Lower leg skin (tissue), 4 donors: ENCODE measurements around the gene CLK1. TPM values are rescaled to one million over a fixed set of nuclear protein-coding genes. Genes with fewer than 3 reads are reported as not detected.
"Not testable (repeated sequence)": the region's sequence is repeated elsewhere in the genome, so short reads cannot be mapped to it uniquely, and the experiment has no call there.

Experiments
- DNase-seq, 2 donors: peaks; one replicate each; pipeline ENCODE4 v3.0.0-alpha.2; 2019; ENCODE audit warnings: low spot score in 2 of 2
- H3K4me3 ChIP-seq: fragments of 200-600 bp; sonication (generic); 2 replicates; pipeline ENCODE4 v1.5.1; 2017; ENCODE audit warnings: mild to moderate bottlenecking, low read depth; ENCODE audit not compliant: poor library complexity, severe bottlenecking
- CTCF ChIP-seq, 3 donors: fragments of 450-650 bp; IDR thresholded peaks; one replicate each; pipeline ENCODE4 v1.5.1; 2016; ENCODE audit warnings: antibody characterized with exemption in 3 of 3, mild to moderate bottlenecking in 3 of 3, moderate library complexity in 2 of 3
- POLR2A ChIP-seq, 2 donors: fragments of 450-650 bp; IDR thresholded peaks; one replicate each; pipeline ENCODE4 v1.6.1; 2016 to 2017; ENCODE audit warnings: antibody characterized with exemption in 2 of 2, mild to moderate bottlenecking in 1 of 2, moderate library complexity in 1 of 2
- WGBS, 2 donors: methylation state at CpG; one replicate each; pipeline ENCODE4 v1.1.5; 2018; 5-methylcytosine and 5-hydroxymethylcytosine counted together
- intact Hi-C: fragments of 100-400 bp; cut with DNase I; formaldehyde crosslinking; loops from one replicate; pipeline ENCODE4 v1.15.0; 2023; ENCODE audit warnings: low total_unique reads
- total RNA-seq, 4 donors: library from RNA; depleted of rRNA; stranded (reverse); fragments of >200 nt; gene quantifications; one replicate each; pipeline ENCODE4 v1.1.0, GENCODE V29; 2016

Gene CLK1
- total RNA-seq, 4 donors from 2014 or later = 86.0 to 307 (median 205) TPM

- peak within 1 kb of the TSS; percentile 72 for H3K4me3 ChIP-seq
- TF ChIP-seq CTCF (IDR thresholded peaks at IDR 0.05) = no peak
- TF ChIP-seq POLR2A (IDR thresholded peaks at IDR 0.05) = no peak
- 1% methylated on average over 50 of the region's 50 CpGs for WGBS, 2 donors
- peak; percentile 95 to 99 for DNase-seq
- intact Hi-C loops = no loop called here
These were observed 24.5 kb upstream of the CLK1 start, which contains the start of the genes NIF3L1 and PPIL3 for GRCh38 chr2:200888704-200889625. NIF3L1 (plus strand) TSS chr2:200889371; CDS start chr2:200891944, 2,573 bp downstream. PPIL3 (minus strand) TSS chr2:200889077; CDS start chr2:200887615, 1,462 bp downstream.

DNA sequence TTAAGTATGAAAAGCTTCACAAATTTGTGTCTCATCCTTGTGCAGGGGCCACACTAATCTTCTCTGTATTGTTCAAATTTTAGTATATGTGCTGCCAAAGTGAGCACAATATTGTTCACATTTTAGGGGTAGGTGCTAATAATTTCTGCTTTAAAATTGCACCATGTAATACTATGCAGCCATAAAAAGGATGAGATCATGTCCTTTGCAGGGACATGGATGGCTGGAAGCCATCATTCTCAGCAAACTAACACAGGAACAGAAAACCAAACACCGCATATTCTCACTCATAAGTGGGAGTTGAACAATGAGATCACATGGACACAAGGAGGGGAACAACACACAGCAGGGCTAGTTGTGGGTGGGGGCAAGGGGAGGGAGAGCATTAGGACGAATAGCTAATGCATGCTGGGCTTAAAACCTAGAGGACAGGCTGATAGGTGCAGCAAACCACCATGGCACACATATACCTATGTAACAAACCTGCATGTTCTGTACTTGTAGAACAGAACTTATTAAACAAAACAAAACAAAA, 17.3 kb upstream of the CLK1 start:
- intact Hi-C loops, H3K4me3 ChIP-seq, DNase-seq: not testable (repeated sequence)
- 82 to 87% methylated on average over 2 of the region's 2 CpGs for WGBS, 2 donors

DNA sequence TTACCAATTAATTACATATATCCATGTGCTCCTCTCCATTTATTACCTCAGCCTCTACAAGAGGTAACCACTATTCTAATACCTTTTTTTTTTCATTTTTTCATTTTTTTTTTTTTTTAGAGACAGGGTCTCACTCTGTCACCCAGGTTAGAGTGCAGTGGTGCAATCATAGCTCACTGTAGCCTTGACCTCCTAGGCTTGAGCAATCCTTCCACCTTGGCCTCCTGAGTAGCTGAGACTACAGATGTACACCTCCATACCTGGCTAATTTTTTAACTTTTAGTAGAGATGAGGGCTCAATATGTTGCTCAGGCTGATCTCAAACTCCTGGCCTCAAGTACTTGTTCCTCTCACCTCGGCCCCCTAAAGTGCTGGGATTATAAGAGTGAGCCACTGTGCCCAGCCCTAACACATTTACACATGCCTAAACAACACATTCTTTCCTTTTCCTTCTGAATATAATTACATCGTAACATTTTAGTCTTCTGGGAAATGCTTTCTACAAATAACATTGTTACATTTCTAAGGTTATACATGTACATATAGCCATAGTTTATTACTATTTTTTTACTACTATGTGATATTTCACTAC, 13.9 kb upstream of the CLK1 start:
- no peak for TF ChIP-seq CTCF (IDR thresholded peaks at IDR 0.05)
- no peak for TF ChIP-seq POLR2A (IDR thresholded peaks at IDR 0.05)
- no peak for DNase-seq
- 91 to 94% methylated on average over 2 of the region's 2 CpGs for WGBS, 2 donors
- H3K4me3 ChIP-seq = no peak overlapping the region
- intact Hi-C loops = no loop called here

DNA sequence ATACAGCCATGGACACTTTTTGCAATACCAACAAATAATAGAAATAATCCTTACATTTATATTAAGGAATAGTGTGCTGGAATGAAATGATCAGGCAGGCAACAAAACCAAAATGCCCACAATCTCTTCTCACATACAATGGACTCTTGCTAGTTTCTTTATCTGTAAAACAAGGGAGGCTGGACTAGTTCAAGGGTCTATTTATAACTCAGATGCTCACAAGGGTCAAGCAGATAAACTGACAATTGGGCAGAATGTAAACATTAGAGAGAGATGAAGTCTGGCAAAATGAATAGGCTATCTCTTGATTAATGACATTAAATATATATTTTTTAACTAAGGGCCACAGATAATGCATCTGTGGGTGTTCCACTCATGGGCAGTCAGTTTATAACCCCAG, 13.0 kb upstream of the CLK1 start:
- TF ChIP-seq CTCF (IDR thresholded peaks at IDR 0.05) (no peak), POLR2A (IDR thresholded peaks at IDR 0.05) (no peak)
- H3K4me3 ChIP-seq = no peak overlapping the region
- DNase-seq = no peak
- intact Hi-C loops = no loop called here

GRCh38 chr2:200873560-200873959, 9.1 kb upstream of the CLK1 start:
- no peak for DNase-seq
- H3K4me3 ChIP-seq = no peak overlapping the region
- 97% methylated on average over 6 of the region's 6 CpGs for WGBS, 2 donors
- TF ChIP-seq CTCF (IDR thresholded peaks at IDR 0.05) = no peak
- no peak for TF ChIP-seq POLR2A (IDR thresholded peaks at IDR 0.05)
- intact Hi-C loops = no loop called here

DNA sequence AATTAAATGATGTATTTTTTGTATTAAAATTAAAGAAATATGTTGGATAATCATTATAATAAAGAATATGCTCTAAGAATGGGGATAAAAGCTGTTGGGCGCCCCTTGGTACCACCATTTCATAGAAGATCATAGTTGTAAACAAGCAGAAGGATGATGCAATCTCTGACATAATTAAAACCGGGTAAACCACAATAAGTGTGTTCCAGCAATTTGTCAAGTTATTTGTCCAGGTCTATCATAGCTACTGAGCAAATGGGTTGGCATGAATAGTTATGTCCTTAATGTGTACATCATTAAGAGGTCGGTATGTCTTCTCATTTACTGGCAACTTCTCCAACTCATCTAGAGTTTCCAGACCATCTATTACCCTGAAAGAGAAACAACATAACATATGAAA, 6.7 kb upstream of the CLK1 start:
- intact Hi-C loops = no loop called here
- 54 to 65% methylated on average over 3 of the region's 3 CpGs for WGBS, 2 donors
- no peak for DNase-seq
- H3K4me3 ChIP-seq = no peak overlapping the region
- TF ChIP-seq POLR2A (IDR thresholded peaks at IDR 0.05) (no peak), CTCF (IDR thresholded peaks at IDR 0.05) (no peak)
